ENCODE results near the gene KIF4B.
A peak's percentile ranks its signal among the peaks of the same experiment; 100 is the strongest.

The KIF4B gene

DNA sequence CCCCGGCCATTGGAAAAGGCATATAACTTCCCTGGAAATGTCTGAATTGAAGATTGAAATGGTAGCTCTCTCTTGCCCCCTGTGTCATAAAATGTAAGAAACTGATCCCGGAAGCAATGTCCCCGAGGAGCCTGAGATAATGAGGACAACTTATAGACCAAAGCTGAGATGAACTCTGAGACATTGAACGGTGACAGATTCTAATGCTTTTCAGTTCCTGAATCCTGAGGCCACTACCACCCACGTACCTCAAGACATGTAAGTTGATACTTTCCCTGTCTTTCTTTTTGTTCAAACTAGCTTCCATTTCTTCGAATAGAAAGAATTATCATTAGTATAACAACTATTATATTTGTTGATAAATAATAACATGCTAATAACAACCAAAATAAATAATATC is 51.0 kb downstream of the KIF4B start:
- DNase-seq, result peak; percentile 14

GRCh38 chr5:155066886-155067595 is 53.5 kb downstream of the KIF4B start:
- no peak for DNase-seq

Measured in MV-4-11 (cell line).